NCI-H1417 (cell line): Measurements from ENCODE around the gene FARP2.
"Not testable (repeated sequence)": the region's sequence is repeated elsewhere in the genome, so short reads cannot be mapped to it uniquely, and the experiment has no call there.

Source experiments
- DNase-seq, 3 experiments: peaks; one replicate each; lab custom pipeline; 2025; lab: John Stamatoyannopoulos, UW

Gene FARP2

GRCh38 chr2:241412144-241412543 is 56.1 kb downstream of the FARP2 start:
- peak in 2 of 3 experiments; percentile 47 to 57 for DNase-seq

DNA sequence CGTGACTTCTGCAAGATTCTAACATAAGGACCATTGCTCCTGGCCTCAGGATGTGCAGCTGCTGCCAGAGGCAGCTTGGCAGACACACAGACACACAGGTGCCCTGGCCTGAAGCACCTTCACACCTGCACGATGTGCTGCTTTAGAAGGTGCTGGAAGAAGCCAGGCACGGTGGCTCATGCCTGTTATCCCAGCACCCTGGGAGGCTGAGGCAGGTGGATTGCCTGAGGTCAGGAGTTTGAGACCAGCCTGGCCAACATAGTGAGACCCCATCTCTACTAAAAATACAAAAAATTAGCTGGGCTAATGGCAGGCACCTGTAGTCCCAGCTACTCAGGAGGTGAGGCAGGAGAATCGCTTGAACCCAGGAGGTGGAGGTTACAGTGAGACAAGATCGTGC is 57.4 kb downstream of the FARP2 start:
- not testable (repeated sequence) for DNase-seq

- no peak for DNase-seq
Measured at GRCh38 chr2:241413929-241414580, 58.0 kb downstream of the FARP2 start.

- no peak for DNase-seq
Measured at GRCh38 chr2:241415196-241415595, 59.1 kb downstream of the FARP2 start.

- DNase-seq = peak; percentile 63 to 92 (median 68)
Measured at GRCh38 chr2:241417626-241418025, 61.5 kb downstream of the FARP2 start.

GRCh38 chr2:241421330-241421729 is 65.2 kb downstream of the FARP2 start:
- DNase-seq = no peak

DNA sequence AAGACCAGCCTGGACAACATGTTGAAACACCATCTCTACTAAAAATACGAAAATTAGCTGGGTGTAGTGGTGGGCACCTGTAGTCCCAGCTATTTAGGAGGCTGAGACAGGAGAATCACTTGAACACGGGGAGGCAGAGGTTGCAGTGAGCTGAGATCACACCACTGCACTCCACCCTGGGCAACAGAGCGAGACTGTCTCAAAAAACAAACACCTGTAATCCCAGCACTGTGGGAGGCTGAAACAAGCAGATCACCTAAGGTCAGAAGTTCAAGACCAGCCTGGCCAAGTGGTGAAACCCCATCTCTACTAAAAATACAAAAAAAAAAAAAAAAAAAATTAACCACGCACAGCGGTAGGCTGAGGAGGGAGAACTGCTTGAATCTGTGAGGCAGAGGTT is 65.9 kb downstream of the FARP2 start:
- DNase-seq = not testable (repeated sequence)

GRCh38 chr2:241422350-241422749 is 66.3 kb downstream of the FARP2 start:
- no peak for DNase-seq

DNA sequence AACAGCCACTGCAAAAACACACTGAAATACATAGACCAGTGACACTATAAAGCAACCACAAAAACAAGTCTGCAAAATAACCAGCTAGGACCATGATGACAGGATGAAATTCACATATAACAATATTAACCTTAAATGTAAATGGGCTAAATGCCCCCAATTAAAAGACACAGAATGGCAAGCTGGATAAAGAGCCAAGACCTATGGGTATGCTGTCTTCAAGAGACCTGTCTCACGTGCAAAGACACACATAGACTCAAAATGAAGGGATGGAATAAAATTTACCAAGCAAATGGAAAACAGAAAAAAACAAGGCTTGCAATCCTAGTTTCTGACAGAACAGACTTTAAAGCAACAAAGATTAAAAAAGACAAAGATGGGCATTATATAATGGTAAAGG is 67.4 kb downstream of the FARP2 start:
- DNase-seq = not testable (repeated sequence)

DNA sequence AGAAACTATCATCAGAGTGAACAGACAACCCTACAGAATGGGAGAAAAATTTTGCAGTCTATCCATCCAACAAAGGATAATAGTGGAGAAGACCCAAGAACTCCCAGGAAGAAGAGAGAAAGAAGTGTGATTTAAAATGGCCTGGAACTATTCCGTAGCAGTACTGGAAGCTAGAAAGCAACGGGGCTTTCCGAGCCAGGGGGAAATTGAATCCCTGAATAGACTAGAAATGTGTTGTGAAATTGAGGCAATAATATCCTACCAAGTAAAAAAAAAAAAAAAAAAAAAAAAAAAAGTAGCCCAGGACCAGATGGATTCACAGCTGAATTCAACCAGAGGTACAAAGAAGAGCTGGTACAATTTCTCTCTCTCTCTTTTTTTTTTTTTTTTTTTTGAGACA is 69.3 kb downstream of the FARP2 start:
- no peak for DNase-seq

GRCh38 chr2:241430178-241430577 is 74.1 kb downstream of the FARP2 start:
- DNase-seq = no peak

GRCh38 chr2:241432824-241433448 is 76.9 kb downstream of the FARP2 start:
- DNase-seq = peak; percentile 37 to 80 (median 50)

DNA sequence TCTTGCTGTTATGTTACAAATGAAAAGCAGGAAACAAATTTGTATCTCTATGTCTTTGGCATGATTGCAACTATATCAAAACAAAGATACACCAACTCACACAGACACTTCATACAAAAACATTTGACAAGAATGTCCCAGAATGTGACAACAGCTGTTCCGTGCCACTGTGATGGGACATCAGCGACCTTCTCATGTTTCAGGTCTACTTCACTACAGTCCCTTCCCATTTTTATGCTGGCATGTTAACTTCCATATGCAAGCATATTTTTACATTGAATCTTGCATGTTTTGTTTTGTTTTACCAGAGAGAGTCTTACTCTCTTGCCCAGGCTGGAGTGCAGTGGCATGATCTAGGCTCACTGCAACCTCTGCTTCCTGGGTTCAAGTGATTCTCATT is 81.1 kb downstream of the FARP2 start:
- DNase-seq = no peak

GRCh38 chr2:241441492-241441891 is 85.4 kb downstream of the FARP2 start:
- no peak for DNase-seq

DNA sequence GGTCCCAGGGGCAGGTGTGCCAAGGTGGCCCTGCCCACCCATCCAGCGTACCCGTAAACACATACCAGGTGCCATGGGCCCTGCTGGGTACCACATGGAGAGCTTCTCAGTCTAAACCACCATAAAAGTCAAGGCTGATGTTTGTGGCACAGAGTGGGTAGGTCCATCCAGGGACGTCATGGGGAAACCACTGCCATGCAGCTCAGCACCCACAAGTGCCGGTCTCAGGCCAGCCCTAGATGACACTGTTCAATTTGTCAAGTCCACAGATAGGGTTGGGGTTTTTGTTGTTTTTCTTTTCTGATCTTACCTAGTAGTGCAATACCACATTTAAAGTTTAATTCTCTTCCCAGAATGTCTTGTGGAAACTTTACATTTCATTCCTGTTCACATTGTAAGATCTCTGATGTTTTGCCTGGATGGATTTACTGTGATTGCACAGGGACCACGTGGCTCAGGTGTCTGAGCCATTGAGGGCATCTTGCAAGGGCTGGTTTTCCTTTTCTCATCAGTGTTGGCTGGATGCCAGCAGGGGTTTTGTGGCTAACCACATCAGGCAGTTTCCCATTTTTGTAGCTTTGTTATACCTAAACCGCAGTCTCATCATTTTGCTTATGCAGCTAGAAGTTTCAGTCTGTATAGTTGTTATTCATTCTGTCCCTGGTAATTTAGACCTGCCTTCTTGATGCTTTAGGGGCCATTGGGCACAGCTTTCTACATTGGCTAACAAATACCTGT is 87.6 kb downstream of the FARP2 start:
- DNase-seq = peak in 2 of 3 experiments; percentile 3 to 90

GRCh38 chr2:241445426-241445825 is 89.3 kb downstream of the FARP2 start:
- DNase-seq = no peak

DNA sequence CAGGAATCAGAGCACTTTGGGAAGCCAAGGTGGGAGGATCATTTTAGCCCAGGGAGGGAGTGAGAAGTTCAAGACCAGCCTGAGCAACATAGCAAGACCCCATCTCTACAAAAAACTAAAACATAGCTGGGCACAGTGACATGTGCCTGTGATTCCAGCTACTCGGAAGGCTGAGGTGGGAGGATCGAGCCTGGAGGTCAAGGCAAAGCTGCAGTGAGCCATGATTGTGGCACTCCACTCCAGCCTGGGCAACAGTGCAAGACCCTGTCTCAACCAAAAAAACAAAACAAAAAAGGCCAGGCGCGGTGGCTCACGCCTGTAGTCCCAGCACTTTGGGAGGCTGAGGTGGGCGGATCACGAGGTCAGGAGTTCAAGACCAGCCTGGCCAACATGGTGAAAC is 94.0 kb downstream of the FARP2 start:
- not testable (repeated sequence) for DNase-seq

- no peak for DNase-seq
Measured at GRCh38 chr2:241451840-241452506, 95.9 kb downstream of the FARP2 start.

DNA sequence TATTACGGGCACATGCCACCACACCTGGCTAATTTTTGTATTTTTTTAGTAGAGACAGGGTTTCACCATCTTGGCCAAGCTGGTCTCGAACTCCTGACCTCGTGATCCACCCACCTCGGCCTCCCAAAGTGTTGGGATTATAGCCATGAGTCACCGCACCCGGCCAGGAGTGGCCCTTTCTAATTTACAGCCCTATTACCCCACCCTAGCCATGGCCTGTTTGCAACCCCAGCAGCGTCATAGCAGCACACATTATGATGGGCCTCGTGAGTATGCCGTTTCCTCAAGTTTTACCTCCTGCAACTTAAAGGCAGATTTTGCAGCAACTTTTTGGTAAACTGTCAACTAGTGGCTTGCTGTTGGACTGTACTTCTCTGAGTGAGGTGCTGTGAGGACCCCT is 97.8 kb downstream of the FARP2 start:
- not testable (repeated sequence) for DNase-seq

DNA sequence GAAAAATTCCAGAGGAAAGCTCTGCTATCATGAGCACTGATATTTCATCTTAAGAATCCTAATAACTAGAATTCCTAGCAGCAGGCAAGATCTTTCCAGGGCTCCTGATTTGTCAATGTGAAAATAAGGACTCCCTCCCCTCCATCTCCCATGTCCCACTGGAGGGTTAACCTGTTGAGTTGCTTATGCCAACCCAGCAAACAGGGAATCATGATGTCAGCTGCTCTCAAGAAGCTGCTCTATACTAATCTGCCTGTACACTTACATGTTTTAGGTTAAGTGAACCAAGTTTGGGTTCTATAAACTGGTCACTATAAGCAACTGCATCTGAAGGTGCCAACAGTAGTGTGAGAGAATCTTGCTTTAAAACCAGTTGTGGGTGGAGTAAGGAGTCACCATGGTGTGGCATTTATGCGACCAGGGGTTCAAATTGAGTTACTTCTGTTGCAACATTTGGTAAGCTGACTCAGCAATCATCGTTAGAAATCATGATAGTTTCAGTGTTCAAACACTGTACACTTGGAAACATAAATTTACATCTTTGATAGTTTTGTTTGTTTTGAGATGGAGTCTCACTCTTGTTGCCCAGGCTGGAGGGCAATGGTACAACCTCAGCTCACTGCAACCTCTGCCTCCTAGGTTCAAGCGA is 98.9 kb downstream of the FARP2 start:
- no peak for DNase-seq

GRCh38 chr2:241456546-241456945 is 100.5 kb downstream of the FARP2 start:
- no peak for DNase-seq

GRCh38 chr2:241458687-241459086 is 102.6 kb downstream of the FARP2 start:
- DNase-seq = no peak
